Ureter (tissue), 1 donor: Measurements from ENCODE around the gene AKAP6. TPM values are rescaled to one million over a fixed set of nuclear protein-coding genes. Genes with fewer than 3 reads are reported as not detected.
A peak's percentile ranks its signal among the peaks of the same experiment; 100 is the strongest.

Experiments used
- DNase-seq: peaks from one replicate; pipeline ENCODE4 v3.0.0-alpha.2; 2020; ENCODE audit warnings: low spot score
- total RNA-seq: library from RNA; stranded (reverse); gene quantifications from one replicate; pipeline ENCODE4 v1.2.4, GENCODE V29; 2023
- donor health status: DM: yes; HTN: yes; CAD: no.

AKAP6 gene, protein sequence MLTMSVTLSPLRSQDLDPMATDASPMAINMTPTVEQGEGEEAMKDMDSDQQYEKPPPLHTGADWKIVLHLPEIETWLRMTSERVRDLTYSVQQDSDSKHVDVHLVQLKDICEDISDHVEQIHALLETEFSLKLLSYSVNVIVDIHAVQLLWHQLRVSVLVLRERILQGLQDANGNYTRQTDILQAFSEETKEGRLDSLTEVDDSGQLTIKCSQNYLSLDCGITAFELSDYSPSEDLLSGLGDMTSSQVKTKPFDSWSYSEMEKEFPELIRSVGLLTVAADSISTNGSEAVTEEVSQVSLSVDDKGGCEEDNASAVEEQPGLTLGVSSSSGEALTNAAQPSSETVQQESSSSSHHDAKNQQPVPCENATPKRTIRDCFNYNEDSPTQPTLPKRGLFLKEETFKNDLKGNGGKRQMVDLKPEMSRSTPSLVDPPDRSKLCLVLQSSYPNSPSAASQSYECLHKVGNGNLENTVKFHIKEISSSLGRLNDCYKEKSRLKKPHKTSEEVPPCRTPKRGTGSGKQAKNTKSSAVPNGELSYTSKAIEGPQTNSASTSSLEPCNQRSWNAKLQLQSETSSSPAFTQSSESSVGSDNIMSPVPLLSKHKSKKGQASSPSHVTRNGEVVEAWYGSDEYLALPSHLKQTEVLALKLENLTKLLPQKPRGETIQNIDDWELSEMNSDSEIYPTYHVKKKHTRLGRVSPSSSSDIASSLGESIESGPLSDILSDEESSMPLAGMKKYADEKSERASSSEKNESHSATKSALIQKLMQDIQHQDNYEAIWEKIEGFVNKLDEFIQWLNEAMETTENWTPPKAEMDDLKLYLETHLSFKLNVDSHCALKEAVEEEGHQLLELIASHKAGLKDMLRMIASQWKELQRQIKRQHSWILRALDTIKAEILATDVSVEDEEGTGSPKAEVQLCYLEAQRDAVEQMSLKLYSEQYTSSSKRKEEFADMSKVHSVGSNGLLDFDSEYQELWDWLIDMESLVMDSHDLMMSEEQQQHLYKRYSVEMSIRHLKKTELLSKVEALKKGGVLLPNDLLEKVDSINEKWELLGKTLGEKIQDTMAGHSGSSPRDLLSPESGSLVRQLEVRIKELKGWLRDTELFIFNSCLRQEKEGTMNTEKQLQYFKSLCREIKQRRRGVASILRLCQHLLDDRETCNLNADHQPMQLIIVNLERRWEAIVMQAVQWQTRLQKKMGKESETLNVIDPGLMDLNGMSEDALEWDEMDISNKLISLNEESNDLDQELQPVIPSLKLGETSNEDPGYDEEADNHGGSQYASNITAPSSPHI (N-terminal part only)
- 16.5 TPM for total RNA-seq

DNA sequence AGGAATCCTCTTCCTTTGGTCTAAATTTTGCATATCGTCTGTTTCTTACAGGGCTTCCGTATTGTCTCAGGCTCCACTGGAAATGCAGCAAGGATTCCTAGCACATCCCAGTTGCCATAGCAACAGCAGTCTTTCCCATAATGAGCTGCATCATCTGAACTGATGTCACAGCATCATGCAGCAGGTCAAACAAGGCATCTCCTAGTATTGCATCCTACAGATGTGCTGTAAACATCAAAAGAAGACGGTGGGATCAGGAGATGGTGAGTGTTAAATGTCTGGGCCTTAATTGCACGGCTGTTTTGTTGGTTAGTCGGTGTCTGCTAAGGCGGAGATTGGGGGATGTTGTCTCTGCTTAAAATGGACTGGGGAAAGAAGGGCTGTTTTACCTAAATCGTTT, at the start of gene AKAP6:
AKAP6 (plus strand) TSS at position 153 of the 400 bp plus-strand sequence. CDS start 104,196 bp downstream, outside the sequence.
- DNase-seq, result no peak

DNA sequence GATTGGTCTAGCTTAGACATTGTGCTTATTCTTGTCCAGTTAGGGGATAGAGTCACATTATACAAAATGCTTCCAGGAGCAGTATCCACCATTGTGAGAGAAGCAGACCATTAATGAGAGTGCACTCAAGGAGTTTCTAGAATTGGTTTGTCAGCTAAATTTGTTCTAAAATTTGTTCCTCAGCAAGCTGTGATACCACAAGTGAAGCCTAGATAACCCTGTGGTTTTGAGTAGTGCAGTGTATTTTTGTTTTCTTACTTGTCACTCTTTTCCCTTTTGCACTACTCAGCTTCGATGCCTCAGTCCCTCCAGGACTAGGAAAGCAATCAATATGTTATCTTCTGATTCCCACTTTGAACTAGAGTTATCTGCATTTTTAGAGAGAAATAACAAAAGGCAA, 42.5 kb upstream of the AKAP6 start:
- DNase-seq, result no peak

DNA sequence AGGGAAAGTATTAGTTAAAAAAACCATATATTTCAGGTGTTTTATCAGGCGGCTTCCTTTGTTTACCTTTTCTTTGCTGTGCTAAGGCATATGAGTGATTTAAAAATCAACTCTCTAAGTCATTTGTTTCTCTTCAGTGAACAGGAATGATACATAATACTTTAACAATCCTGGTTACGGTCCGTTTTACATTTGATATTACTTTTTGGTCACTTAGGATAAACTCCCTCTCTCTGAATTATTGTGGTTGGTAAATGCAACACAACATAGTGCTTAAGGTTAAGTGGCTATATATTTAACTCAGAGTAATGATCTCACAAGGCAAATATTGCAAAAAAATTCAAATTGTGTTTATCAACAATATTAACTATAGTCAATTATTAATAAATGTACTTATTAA, 32.7 kb upstream of the AKAP6 start:
- DNase-seq, result no peak

DNA sequence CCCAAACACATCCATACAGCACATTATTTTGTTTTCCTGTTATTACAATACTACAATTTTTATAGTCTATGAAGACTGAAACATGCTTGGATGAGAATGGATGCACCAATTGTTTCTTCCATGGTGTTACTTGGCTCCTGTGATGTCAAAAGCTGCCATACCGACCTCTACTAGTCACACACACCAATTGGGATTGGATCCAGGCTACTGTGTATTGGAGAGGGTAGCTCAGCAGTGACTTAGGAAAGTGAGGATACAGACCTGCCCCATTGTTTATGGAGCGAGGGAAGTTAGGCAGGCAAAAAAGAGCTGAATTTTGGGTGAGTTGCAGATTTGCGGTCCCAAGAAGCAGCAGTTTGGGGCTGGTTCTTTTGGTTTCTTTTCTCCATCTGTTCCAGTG, 30.8 kb upstream of the AKAP6 start:
- no peak for DNase-seq

DNA sequence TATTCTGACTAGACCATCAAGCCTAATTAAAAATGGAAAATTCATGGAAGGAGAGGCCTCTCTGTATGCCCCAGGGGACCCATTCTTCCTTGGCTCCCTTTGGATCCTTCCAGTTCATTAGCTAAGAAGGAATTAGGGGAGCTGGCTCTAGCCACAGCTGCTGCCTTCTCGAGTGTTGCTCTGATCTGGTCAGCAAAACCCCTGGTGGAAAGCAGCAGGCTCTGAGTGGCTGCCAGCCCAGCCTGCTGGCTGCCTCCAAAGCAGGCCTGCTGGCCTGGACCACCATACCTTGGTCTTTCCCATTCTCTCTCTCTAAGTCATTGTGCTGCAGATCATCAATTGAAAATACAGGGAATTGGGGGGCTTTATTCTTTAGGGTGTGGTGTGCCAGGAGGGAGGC, 29.0 kb upstream of the AKAP6 start:
- DNase-seq, result no peak

DNA sequence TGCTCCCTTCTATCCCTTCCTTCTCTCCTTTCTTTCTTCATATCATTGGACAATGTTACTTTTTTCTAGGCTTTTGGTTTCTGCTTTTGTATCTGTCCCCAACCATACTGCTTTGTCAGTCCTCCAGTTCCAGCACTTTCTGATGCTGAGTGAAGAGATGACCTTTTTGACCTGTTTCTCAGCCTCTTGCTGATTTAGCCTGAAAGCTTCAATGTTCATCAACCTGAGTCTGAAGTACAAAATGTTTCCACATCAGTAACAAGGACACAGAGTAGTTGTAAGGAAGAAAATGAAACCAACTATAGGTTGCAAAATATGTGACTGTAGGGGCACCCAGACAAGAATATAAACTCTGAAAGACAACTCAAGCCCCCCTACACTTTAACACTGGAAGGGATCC, 25.2 kb upstream of the AKAP6 start:
- no peak for DNase-seq

DNA sequence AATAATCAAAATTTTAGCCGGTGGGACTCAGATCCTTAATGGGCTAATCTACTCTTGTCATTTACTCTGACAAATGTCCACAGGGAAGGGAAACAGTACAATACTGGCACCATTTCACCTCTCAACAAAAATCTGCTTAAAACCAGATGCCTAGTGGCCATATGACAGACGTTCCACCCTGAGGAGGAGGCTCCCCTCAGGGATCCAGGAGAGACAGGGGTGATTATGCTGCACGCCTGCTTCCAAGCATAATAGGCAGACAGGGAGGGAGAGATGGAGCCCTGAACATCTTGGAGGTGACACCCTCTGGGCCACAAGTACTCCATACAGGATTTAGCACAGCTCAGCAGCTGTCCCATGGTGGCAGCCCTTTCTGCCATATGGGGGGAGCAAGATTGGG, 24.8 kb upstream of the AKAP6 start:
- no peak for DNase-seq

DNA sequence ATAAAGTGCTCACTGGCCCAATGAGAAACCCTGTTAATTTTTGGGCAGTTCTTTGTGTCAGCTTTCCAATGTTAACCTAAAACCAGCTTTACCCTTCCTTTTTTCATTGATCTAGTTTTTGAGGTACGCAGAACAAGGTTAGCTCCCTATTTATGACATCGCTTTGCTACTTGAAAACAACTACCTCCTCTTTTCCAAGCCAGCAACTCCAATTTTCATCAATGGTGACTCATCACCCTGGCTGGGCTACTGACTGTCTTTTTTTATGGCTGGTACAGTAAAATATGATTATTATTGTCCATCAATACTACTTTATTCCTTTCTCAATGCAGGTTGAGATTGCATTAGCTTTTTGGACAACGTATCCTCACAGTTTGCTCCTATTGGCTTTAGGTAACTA, 22.5 kb upstream of the AKAP6 start:
- DNase-seq, result no peak

DNA sequence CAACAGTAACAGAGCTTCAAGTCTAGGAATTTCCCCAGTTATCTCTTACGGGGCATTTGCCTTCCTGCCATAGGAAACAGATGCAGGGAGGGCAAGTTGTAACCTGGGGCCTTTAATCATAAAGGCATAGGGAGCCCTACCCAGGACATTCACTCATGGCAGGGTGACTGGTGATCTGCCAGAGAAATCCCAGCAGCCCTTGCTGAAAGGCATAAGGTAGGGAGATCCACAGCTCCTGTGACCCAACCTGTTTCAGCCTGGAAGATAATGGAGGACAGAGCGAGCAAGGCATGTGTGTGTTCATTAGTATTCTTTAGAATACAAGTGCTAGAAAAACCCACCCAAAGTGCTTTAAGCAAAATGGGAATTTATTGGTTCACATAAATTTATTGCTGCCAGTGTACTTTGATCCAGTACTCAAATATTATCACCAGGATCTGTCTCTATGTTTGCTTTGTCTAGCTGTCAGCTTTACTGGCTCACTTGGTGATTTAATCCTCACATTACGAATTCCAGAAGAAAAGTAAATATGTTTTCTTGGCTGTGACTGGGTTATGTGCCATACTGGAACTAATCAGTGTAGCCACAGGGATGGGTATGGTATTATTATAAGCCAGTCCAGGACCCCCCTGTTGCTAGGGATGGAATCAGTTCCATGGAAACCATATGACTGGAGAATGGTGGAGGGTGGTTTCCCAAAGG, 21.1 kb upstream of the AKAP6 start:
- DNase-seq, result peak; percentile 44

DNA sequence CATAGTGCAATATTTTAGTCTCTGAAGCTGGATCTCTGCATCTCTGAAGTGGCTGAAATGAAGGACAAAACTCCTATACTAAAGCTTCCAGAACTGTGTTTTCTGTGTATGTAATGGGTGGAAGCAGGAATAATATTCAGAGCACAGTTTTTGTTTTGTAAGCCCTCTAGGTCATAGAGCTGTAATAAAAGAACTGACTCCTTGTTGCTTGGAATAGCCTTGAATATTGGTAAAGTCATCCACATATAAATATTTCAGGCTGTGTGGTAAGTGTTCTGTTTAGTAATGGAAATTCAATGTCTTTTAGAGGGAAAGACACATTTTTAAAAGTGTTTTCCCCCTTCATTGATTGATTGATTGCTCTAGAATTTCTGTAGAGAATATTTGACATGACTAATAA, 18.2 kb upstream of the AKAP6 start:
- DNase-seq, result no peak

DNA sequence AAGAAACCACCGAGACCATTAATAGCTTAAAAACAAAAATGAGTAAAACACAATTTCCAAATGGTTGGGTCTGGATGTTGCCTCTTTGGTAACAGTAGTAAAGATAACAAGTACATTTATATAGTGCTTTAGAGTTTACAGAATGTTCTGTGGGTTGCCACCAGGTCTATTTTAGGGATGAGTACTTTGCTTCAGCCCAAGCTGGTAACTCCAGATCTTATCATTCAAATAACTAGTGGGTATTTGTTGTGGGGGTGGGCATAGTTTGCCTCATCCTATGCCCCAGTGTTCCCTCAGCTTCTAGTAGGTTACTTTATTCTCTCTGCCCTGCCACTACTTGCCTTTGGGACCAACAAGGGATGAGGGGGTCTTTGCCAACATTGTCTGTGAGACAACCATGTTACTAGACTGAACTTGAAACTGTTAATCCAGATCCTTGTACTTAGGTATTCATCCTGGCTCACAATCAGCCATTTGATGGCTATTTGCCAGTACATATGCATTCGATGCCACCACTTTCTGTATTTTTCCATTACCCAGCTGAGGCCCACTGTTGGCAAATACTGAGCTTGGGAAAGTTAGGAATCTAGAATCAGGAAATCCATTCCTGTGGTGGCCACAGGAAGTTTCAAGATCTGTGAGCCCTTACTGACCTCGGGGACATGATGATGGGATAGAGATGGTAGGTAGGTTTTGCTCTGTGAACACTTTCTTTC, 17.6 kb upstream of the AKAP6 start:
- no peak for DNase-seq

DNA sequence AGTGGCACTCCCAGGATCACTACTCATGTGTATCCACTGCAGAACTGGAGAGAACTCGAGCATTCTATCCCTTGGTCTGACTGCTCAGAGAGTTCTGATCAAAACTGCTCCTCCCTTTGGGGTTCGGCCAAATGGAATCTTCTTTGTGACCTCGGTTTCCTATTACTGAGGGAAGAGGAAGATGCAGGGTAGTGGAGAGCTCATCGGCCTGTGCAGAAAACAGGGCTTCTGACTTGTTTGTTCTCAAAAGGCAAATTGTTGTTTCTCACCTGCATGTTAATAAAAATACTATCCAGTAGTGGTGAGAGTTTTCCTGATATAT, 17.1 kb upstream of the AKAP6 start:
- DNase-seq, result no peak

DNA sequence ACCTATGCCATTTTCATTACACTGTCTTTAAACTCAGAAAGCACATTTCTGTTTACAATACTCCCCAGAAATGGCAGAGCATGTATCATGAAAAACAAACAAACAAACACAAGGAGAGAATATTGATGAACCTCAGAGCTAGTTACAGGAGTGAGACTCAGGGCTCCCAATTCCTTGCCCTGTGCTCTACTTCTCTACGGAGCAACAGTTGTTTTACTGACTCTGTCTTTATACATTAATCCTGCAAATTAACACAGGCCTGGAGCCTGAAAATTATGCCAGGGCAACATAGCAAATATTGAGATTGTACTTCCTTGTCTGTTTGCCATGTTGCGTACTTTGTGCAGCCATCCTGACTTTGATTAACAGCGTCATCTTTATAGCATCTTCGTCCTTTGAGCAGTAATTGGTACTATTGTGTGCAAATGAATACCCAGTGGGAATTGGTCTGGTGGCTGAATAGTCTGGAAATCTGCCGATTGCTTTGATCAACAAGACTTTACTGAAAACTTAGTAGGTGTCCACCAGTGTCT, 15.2 kb upstream of the AKAP6 start:
- DNase-seq, result no peak

DNA sequence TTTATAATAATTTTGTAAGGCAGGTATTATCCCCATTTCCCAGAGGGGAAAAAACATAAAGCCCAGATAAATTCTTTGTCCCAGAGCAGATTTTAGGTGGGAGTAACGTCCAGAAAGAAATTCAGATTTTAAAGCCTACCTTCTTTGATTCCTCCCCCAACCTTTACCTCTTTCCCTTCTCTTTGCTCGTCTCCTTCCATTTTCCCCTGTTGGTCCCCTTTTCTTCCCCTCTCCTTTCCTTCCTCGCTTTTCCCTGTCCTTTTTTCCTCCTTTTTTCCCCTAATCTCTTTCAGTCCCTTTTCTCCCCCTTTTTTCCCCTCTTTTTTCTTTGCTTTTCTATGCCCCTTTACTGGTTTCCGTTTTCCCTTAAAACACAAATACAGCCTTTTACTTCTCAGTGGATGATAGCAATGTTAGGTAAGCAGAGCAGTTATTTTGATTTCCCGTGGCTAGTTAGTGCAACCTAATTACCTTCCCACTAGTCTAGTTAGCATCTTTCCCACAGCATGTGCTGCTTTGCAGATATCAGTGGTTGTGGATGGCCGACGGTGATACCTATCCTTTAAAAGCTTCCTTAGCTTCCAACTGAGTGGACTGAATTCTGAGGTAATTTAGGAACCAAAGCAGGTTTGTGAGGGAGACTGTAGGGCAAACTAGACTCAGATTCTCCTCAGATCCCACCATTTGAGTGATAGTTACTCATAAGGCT, 10.9 kb upstream of the AKAP6 start:
- DNase-seq, result no peak

DNA sequence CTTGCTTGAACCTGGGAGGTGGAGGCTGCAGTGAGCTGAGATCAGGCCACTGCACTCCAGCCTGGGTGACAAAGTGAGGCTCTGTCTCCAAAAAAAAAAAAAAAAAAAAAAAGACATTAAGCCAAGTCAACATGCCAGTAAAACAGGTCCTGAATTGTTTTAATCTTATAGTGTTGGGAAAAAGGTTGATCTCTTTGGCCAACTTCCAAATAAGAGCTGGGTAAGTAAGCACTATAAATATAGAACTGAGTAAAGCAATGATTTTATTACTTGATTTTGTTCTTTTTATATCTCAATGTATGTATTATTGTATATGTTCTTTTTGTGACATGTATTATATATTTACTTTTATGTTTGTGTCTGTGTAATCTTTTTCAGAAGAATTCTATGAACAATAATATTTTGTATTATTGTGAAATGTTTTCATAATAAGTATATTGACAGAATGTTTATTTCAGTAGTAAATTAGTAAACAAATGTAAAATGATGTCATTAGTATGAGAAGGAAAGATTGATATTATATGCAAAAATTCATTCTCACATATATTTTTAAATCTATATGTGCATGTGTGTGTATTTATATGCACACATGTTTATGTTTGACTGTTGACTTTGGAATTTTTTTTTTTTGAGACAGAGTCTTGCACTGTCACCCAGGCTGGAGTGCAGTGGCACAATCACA, 9.6 kb upstream of the AKAP6 start:
- DNase-seq, result no peak

DNA sequence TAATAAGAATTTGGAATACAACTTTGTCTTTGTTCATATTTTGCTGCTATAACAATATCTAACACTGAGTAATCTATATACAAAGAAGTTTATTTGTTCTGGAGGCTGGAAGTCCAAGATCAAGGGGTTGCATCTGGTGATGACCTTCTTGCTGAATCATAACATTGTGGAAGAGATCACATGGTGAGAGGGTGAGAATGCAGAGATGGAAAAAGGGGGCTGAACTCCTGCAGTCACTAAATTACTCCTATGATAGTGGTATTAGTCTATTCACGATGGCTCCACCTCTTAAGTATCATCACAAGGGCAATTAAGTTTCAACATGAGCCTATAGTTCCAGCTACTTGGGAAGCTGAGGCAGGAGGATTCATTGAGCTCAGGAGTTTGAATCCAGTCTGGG, 4.5 kb upstream of the AKAP6 start:
- DNase-seq, result no peak

DNA sequence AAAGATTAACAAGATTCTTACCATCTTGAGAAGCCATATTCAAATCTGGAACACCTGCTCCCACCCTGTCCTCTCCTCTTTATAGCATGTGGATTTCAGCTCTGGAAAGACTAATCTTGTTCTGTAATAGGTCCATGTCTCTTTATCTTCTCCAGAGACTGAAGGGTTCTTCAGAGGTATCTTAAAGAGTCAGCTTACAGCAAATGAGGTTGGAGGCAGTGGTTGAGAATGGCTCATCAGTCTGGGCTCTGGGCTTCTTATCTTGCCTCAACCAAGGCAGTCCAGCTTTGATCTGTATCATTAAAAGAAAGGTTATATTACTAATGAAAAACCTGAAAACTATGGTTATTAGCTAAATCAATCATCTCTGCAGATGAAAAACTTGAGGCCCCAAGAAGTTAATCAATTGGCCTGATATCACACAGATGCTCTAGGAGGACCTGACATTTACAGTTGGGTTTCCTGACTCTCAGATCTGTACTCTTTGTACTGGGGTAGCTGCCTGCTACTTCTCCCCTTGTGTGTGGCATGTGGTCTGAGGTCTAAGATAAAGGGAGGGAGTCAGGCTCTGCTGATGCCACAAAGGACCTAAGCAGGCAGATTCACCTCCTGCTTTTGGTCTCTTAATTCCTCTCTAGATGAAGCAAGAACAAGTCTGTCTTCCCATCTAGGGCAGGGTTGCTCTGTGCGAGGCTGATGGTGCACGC, 1.7 kb upstream of the AKAP6 start:
- no peak for DNase-seq

DNA sequence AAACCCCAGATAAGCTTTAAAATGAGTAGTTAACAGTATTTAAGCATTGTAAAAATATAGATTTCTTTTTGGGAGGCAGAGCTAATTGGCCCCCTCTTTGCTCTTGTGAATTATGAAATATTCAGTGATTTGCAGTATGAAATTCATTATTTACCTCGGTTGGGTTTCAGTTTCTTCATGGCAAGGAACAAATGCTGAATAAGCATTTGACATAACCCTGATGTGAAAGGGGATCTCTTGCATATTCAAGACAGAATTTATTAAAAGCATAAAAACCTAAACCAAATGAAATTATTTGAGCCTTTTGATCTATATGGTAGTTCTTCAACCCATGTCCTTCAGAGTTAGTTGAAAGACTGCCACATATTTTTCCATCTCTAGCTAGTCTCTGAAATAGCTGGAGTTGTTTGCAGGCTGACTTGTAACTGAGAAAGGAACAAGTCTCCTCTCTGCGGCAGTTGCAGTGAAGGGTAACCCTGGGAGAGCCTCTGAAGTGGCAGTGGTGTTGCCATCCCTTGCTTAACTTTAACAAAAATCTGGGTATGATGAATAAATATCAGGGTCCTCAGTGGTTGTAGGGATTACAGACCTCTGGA, 690 bp downstream of the AKAP6 start:
- no peak for DNase-seq
